A673 (cell line): ENCODE measurements around the gene ELL2.

Experiments
- EZH2 ChIP-seq: fragments of 200-600 bp; sonication (generic); IDR thresholded peaks from 2 replicates; pipeline ENCODE4 v1.6.1; 2017; ENCODE audit warnings: borderline replicate concordance, low read depth, mild to moderate bottlenecking, mixed read lengths, antibody characterized with exemption, low read length; ENCODE audit not compliant: poor library complexity, severe bottlenecking
- TF ChIP-seq, protein P1 (sequence below): fragments of 300-800, 200-600 bp; sonication (generic); conservative IDR thresholded peaks from 2 replicates; pipeline ENCODE4 v1.5.1; 2017; ENCODE audit warnings: low read depth, mild to moderate bottlenecking, antibody characterized with exemption, low read length, moderate library complexity, mixed read lengths

DNA sequence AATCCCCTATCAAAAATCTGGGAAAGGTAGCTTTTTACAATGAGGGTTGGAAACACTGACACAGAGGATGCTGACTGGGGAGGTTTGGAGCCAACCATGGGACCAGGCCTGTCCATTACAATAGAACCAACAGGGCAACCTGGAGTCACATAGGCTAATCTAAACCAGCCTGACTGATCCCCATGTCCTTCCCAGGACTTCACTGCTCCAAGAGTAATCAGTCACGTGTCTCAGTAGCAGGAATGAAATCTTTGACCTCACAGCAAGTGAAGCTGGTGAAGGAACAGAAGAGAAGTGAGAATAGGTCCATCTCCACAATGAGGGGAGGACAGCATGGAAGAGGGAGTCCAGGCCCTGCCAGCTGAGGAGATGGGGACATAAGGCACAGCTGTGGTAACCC, 123.1 kb downstream of the ELL2 start:
- TF ChIP-seq, protein P1, sequence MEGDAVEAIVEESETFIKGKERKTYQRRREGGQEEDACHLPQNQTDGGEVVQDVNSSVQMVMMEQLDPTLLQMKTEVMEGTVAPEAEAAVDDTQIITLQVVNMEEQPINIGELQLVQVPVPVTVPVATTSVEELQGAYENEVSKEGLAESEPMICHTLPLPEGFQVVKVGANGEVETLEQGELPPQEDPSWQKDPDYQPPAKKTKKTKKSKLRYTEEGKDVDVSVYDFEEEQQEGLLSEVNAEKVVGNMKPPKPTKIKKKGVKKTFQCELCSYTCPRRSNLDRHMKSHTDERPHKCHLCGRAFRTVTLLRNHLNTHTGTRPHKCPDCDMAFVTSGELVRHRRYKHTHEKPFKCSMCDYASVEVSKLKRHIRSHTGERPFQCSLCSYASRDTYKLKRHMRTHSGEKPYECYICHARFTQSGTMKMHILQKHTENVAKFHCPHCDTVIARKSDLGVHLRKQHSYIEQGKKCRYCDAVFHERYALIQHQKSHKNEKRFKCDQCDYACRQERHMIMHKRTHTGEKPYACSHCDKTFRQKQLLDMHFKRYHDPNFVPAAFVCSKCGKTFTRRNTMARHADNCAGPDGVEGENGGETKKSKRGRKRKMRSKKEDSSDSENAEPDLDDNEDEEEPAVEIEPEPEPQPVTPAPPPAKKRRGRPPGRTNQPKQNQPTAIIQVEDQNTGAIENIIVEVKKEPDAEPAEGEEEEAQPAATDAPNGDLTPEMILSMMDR = no peak
- no peak for TF ChIP-seq EZH2
